GM18519 (cell line): ENCODE measurements around the gene MEOX1.

ENCODE experiments used
- ATAC-seq: cut with Tn5 transposase; IDR thresholded peaks from one replicate; pipeline ENCODE4 v1.9.1; 2021; ENCODE audit warnings: mild to moderate bottlenecking, moderate library complexity; ENCODE audit not compliant: unreplicated experiment, low FRiP score

The MEOX1 gene

DNA sequence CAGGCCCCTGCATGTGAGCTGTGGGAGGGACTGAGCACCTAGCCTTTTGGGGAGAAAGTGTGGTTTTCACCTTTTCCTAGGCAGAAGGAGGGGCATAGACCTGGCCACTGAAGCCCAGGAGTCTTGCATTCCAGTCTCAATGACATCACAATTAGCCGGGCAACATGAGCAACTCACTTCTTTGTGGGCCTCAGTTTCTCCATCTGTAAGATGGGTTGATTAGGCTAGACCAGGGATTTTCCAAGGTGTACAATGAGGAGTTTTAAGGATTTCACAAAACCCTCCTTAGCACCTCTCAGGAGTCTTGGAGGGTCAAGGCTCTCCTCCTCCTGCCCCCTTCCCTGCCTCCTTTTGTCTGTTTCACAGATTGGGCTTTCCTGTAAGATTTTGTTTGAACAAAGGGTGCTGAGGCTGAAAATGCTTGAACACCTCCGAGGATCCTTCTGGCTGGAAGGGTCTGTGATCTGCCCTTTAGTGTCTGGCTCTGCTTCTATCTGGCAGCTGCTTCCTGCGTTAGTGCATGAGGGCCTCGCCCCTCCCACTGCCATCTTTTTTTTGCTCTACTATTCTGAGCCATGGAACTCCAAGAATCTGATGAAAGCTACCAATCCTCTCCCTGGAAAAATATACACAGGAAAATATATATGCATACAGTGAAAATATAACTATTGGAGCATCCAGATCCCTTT lies 63.2 kb downstream of the MEOX1 start:
- ATAC-seq, result no peak

- no peak for ATAC-seq
Observed at GRCh38 chr17:43597624-43598356, 63.9 kb downstream of the MEOX1 start.

DNA sequence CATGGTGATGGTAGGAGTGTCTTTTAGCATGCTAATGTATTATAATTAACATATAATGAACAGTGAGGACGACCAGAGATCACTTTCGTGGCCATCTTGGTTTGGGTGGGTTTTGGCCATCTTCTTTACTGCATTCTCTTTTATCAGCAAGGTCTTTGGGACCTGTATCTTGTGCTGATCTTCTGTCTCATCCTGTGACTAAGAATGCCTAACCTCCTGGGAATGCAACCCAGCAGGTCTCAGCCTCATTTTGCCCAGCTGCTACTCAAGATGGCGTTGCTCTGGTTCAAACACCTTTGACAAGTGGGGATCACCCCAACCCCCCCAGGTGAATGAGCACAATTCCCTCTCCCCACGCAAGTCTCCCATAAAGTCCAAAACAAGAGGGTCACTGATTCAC lies 66.3 kb downstream of the MEOX1 start:
- ATAC-seq, result no peak

DNA sequence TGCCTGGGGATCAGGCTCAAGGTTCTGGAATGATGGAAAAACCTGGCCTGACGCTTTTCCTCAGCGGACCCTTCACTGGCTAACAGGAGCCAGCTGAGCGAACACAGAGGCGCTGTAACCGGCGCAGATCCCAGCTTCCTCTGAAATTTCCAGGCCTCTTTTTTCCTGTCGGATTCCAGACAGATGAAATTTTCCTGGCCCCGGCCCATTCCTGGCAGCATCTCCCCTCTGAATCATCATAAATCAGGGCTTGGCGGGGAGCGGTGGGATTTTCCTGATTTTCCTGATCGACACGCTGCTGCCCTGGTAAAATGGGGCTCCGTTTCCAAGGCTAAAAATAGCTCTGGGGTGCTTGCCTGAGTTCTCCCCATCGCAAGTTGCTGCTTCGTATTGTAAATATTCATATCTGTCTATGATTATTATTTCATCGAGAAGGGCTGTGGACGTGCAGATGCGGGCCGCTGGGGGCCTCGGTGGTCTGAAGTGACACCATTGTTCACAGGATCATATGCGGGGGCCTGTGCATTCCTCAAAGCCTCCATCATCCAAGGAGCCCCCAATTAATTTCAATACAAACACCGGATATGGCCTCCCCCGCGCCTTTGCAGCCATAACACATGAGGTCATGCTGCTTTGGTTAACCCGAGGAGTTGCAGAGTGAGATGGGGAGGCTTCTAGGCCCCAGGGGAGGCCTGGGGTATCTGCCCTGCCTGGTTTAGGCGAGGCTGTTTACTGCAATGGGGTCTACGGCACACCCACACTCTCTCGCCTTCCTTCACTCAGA lies 69.8 kb downstream of the MEOX1 start:
- ATAC-seq, result no peak

GRCh38 chr17:43591001-43591400 lies 70.7 kb downstream of the MEOX1 start:
- ATAC-seq, result no peak
